ENCODE data around the gene NTN5.
A peak's percentile ranks its signal among the peaks of the same experiment; 100 is the strongest.
"Not testable (repeated sequence)": the region's sequence is repeated elsewhere in the genome, so short reads cannot be mapped to it uniquely, and the experiment has no call there.

The NTN5 gene

DNA sequence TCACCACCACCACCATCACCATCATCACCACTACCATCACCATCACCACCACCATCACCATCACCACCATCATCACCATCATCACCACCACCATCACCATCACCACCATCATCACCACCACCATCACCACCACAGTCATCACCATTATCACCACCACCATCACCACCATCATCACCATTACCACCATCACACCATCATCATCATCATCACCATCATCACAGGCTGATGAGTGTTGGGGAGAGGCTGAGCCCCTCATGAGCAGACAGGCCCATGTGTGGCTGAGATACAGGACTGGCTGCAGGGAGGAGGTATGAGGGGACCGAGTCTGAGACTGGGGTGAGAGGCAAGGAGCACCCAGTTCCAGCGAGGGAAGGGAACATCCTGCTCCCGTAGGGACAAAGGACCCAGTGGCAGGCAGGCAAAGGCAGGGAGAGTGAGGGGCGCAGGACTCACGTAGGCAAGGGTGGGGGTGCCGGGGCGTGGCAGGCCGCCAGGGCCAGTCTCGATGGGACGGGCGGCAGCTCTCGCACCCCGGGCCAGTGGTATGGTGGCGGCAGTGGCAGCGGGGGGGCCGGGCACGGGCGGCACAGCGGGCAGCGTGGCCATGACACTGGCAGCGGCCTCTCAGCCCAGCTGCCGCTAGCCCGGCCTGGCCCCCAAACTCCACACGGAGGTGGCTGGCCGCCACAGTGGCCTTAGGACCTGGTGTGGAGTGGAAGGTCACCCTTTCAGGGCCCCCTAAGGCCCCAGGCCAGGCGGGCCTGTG is 2.7 kb downstream of the NTN5 start:
- DNase-seq (ENCODE audit: low read depth), result no peak

DNA sequence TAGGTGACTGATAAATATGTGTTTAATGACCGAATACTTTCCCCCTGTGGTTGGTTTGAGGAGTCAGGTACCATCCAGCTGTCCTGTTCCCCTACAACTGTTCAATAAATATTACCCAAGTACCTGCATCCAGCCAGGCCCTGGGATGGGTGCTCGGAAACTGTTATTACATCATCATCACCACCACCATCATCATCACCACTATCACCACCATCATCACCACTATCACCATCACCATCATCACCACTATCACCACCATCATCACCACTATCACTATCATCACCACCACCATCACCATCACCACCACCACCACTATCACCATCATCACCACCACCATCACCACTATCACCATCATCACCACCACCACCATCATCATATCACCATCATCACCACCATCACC is 4.1 kb downstream of the NTN5 start:
- DNase-seq (ENCODE audit: low read depth), result no peak

DNA sequence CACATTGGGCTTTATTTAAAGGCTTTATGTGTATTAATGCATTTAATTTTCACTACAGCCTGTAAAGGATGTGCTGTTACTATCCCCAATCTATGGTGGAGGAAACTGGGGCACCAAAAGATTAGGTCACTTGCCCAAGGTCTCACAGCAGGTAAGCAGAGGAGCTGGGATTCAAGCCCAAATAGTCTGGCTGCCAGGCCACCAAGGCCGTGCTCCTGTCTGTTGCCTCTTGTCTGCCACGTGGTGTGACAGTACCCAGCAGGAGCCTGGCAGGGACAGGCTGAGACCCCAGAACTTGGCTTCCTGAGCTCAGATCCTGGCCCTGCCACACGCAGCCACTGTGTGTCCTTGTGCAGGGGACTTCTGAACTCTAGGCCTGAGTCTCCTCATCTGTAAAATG is 4.5 kb downstream of the NTN5 start:
- no peak for DNase-seq (ENCODE audit: low read depth)

DNA sequence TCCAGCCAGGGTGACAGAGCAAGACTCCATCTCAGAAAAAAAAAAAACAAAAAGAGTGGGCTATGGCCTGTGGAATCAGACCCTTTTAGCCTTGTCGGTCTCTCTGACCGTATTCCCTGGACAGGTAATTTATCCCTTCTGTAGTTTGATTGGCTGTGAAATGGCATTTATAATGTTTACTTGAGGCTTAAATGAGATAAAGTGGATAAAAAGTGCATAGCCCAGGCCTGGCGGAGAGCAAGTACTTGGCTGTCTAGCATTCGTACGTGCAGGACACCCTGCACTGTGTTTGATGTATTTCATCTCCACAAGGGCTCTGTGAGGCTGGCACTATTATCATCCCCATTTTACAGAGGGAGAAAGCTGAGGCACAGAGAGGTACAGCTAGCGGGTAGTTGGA is 7.0 kb downstream of the NTN5 start:
- DNase-seq (ENCODE audit: low read depth), result no peak

DNA sequence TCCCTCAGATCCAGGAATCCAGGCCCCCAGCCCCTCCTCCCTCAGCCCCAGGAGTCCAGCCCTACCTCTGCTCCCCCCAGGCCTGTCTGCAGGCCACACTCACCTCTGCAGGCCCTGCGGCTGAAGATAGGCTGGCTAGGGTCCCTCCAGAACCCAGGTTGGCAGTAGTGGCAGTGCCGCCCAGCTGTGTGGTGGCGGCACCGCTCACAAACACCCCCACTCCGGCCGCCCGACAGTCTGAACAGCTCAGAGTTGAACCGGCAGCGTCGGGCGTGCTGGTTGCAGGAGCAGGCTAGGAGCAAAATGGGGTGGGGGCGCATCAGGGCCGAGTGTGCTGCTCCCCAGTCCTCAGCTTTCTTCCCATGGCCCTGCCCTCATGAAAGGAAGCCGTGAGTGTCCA is 8.3 kb downstream of the NTN5 start:
- DNase-seq (ENCODE audit: low read depth), result no peak

DNA sequence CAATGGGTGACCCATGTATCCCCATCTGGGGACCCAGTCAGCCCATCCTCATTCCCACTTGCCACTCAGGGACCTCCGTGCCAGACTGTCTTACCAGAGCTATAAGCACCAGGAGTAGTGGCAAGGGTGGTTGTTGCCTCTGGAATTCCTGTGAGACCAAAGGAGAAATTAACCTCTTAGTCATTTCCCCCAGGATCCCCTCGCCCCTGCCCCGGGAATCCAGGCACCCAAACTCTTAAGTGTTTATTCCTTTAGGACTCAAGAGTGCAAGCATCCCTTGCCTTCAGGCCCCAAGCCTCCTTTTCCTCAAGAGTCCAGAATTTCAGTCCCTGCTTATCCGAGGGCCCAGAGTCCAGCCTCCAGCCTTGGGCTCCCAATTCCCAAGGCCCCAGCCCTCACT is 9.2 kb downstream of the NTN5 start:
- no peak for DNase-seq (ENCODE audit: low read depth)

DNA sequence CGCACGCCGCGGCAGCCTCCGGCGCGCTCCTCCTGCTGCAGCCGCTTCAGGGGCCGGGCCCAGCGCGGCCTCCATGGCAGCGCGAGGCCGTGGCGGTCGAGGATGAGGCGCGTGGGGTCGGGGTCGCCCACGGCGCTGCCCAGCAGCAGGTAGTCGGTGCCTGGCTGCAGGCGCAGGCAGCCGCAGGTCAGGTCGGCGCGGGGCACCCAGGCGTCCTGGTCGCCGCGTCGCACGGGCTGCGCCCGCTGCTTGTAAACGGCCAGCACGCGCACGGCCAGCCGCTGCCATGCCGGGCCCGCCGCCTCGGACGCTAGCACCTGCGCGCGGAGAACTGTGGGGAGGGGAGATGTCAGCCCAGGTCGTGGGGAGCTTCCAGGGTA is 11.1 kb downstream of the NTN5 start:
- DNase-seq (ENCODE audit: low read depth), result no peak

DNA sequence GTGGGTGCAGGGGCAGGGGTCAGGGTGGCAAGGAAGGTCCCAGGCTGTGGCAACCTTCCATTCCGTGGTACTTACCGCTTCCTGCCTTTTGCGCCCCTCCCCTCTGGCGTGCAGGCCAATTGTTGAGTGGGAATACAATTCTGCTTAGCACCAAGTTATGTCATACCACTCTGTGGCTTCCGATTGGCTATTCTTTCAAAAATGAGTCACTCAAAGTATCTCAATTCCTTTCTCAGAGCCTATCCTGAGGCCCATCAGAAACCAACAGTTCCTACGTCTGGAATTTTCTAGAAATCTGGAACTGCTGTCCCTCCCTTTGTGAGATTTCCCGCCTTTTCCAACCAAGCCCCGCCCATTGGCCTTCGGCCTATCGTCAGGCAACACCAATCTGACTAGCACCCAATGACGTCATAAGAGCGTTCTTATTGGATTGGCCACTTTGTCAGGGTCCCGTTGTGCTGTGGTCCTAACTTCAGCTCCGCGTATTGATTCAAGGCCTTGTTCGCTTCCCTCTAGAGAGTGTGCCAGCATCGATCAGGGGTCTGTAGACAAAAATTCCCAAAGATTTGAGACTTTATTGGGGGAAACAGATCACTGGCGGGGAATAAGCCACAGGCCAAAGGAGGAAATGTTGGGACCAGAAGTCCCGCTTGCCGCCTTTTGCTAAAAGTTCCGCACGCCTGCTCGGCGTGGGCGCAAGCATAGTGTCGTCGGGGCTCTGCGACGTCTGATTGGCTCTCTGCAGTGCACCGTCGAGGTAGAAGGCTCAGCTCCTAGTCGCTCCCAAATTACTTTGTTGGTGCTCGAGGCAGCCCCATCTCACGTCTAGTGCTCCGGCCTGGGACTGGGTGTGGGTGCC is 11.7 kb downstream of the NTN5 start:
- DNase-seq (ENCODE audit: low read depth), result peak; percentile 78

DNA sequence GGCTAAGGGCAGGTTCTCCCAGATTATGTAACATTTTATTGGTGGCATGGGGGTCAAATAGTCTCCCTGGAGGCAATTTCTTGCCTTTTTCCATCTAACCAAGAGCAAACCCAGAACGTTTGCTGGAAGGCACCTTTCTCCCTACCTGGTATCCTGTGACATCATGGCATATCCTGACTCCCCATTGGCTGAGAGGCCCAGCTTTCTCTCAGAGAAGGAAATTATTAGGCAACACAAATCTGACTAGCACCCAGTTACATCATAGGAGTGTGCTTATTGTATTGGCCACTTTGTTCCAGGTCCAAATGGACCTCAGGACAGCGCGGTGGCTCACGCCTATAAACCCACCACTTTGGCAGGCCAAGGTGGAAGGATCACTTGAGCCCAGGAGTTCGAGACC is 13.0 kb downstream of the NTN5 start:
- DNase-seq (ENCODE audit: low read depth), result no peak

DNA sequence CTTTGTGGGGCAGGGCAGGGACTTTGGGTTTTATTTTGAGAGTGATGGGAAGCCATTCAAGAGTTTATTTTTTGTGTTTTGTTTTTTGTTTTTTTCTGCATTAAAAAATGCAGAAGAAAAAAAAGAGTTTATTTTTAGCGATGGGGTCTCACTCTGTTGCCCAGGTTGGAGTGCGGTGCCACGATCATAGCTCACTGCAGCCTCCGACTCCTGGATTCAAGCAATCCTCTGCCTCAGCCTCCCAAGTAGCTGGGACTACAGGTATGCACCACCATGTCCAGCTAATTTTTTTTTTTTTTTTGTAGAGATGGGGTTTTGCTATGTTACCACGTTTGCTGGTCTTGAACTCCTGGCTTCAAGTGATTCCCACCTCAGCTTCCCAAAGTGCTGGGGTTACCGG is 14.3 kb downstream of the NTN5 start:
- no peak for DNase-seq (ENCODE audit: low read depth)

DNA sequence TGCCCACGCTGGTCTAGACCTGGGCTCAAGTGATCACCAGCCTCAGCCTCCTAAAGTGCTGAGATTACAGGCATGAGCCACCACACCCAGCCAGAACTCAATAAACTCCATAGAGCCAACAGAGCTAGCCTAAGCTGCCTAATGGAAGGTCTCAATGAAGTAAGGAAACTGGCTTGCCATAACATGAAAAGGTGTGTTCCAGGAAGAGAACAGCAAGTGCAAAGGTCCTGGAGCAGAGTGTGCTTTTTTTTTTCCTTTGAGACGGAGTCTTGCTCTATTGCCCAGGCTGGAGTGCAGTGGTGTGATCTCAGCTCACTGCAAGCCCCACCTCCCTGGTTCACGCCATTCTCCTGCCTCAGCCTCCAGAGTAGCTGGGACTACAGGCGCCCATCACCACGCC is 15.0 kb downstream of the NTN5 start:
- not testable (repeated sequence) for DNase-seq (ENCODE audit: low read depth)

DNA sequence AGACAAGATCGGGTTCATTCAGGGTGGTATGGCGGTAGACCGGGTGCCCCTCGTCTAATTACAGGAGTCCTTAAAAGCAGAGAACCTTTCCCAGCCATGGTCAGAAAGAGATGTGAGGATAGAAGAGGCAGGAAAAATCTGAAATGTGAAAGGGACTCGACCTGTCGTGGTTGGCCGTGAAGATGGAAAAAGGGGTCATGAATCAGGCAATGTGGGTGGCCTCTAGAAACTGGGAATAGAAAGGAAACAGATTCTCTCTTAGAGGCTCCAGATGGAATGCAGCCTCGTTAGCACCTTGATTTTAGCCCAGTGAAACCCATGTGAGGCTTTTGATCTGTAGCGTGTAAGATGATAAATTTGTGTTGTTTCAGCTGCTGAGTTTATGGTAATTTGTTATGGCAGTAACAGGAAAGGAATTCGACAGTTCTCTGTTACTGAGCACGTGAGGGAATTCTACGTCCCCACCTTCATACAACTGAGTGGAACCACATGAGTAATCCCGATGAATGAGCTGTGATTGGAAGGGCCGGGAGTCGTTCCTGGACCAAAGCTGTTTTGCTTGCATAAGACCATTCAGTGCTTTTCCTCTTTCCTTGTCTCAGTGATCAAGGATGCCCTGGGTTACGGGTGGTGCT is 15.9 kb downstream of the NTN5 start:
- DNase-seq (ENCODE audit: low read depth), result no peak

DNA sequence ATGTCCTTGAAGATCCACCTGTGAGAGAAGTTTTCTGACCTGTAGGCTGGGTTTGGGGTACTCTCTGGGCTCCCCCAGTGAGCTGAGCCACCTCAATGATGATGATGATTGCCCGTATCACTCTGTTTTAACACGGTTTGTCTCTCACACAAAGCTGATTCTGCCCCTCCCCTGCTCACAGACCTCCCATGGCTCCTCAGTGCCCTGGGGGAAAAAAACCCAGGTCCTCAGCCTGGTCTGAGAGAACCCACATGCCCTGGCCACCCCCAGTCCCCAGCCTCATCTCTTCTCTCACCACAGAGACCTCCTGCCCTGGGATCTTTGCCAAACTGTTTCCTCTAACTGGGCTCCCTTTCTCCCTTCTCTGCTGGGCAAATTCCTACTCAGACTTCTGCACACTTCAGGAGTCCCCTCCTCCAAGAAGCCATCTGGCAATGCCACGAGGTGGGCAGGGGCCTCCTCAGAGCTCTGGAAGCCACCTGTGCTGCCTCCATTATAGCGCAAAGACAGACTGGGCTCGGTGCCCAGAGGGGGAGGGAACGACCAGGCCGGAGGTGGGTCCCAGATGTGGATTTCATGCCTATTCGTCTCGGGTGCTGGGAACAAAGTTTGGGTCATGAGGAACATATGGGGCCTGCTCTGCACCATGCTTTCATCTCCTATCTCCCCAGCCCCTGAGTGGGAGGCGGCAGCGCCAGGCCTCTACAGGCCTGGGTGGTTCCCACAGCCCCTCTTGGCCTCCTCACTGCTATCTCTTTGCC is 18.3 kb downstream of the NTN5 start:
- no peak for DNase-seq (ENCODE audit: low read depth)

DNA sequence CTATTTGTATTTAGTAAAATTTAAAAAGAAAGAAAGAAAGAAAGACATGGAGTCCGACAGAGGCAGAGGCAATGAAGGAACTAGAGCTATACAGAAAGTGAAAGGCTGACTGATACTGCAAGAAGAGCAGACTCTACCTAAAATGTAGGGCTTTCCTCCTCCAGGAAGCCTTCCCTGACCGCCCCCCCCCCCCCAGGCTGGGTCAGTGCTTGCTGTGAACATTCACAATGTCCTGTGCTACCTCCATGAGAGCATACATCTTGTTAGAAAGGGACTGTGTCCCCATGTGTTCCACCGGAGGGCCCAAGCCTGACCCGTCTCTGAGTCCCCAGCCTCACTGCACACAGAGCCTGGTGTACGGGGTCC is 21.2 kb downstream of the NTN5 start:
- DNase-seq (ENCODE audit: low read depth), result no peak

DNA sequence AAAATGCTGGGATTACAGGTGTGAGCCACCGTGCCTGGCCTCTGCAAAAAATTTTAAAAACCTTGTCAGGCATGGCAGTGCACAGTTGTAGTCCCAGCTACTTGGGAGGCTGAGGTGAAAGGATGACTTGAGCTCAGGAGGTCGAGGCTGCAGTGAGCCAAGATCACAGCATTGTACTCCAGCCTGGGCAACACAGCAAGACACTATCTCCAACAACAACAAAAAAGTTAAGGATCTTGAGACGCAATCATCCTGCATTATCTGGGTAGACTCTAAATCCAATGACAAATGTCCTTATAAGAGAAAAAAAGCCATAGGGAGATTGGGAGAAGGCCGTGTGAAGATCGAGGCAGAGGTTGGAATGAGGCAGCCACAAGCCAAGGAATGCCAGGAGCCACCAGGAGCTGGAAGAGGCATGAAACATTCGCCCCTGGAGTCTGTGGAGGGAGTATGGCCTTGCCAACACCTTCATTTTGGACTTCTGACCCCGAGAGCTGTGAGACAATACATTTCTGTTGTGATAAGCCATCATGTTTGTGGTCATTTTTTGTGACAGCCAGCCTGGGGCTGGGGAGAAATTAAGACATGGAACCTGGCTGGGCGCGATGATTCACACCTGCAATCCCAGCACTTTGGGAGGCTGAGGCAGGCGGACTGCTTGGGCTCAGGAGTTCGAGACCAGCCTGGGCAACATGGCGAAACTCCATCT is 21.7 kb downstream of the NTN5 start:
- no peak for DNase-seq (ENCODE audit: low read depth)

DNA sequence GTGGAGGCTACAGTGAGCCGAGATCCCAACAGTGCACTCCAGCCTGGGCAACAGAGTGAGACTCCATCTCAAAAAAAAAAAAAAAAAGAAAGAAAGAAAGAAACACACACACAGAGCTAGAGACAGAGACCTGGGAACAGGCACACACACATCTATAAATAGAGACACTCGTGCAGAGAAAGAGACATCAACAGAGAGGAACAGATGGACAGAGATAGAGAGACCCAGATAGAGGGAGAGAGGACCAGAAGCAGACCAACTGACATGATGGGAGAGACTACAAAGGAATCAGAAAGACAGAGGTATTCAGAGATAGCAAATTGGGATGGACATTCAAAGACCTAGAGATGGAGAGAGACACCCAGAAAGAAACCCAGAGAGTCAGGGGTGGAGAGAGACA is 24.7 kb downstream of the NTN5 start:
- DNase-seq (ENCODE audit: low read depth), result no peak

DNA sequence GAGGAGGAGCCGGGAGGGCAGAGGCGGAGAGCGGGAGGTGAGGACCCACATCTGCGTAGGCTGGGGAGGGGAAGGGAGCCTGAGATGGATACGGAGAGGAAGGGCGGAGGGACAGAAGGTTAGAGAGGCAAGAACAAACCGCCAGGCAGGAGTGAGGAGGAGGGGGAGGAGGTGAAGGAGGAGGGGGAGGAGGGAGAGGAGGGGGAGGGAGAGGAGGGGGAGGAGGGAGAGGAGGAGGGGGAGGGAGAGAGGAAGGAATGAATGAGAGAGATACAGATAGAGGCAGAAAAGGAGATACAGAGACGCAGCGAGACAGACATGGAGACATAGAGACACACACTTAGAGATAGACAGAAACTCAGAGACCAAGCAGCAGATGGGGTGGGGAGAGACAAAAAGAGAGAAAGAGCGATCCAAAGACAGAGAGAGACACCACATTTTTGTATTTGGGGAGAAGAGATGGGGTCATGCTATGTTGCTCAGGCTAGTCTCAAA is 26.0 kb downstream of the NTN5 start:
- no peak for DNase-seq (ENCODE audit: low read depth)

DNA sequence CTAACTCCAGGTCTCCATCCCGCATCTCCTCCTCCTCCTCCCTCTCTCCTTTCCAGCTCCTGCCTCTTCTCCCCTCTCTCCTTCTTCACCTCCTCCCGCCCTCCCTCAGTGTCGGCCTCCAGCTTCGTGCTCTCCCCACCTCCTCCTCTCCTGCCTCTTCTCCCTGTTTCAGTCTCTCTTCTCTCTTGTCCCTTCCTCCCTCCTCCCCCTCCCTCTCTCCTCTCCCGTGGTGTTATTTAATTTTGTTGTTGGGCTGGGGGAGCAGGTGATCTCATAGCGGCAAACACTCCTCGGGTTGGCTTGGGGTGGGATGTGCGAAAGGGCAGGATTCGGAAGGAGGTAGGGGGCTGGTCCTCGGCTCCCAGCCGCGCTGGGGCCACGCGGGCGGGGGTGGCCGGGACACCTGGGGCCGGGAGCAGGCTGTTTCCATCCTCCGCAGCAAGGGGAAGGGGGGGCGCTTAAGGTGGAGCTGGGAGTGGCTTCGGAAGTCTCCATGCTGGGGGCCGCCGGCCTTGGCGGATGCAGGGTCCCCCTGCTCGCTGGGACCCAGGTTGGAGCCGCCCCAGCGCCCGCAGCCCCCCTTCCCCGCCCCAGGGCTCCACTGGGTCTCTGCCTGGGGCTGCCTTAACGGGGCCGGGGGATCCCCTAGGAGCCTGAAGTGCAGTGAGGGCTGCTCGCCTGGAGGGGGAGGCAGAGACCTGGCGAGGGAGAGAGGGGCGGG is 26.7 kb downstream of the NTN5 start, which contains the start of gene CA11:
Gene CA11 (minus strand): TSS at position 187 of the 721 bp plus-strand sequence. CDS start 555 bp downstream, outside the sequence.
- DNase-seq (ENCODE audit: low read depth), result peak; percentile 87

DNA sequence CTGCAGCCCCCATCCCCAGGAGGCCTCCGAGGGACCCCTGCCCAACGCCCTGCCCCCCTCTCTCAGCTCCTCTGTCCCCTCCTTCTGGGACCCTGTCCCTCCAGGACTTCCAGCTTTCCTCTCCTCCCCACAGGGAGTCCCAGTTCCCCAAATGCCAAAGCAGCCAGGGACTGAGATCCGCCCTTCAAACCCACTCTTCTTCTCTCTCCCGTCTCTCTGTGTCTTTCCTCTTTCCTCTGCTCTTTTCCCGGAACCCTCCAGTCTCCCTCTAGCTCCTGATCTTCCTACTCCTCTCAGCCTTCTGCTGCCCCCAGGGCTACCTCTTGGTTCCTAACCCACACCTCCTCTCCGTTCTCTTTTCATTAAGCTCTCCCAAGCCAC is 27.2 kb downstream of the NTN5 start:
- no peak for DNase-seq (ENCODE audit: low read depth)

DNA sequence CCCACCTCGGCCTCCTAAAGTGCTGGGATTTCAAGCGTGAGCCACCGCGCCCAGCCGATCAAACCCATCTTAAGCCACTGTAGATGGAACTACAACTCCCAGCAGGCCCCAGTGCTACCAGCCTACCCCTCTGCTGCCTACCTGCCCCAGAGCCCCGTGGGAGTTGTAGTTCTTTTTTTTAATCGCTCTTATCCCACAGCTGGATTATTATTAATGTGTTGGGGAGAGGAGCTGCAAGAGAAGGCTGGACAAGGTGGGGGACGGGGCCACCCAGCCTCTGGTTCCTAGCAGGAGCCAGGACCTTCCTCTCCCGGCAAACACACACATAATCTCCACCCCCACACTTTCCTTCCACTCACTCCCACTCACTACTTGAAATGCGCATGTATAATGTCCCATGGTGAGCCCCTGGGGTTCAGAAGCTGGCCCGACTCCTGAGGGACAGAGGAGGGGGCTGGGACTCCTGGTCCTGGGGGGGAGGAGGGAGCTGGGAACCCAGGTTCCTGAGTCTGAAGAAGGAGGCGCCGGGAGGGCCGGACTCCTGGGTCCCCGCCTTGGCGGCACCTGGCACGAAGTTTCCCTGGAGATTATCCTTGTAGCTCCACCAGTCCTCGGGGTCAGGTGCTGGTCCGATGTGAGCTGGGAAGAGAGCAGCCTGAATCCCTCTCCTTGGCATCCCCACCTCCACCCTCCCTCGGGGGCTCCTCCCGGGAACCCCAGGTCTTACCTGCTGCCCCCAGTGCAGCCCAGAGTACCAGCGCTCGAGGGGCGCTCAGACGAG is 27.8 kb downstream of the NTN5 start:
- DNase-seq (ENCODE audit: low read depth), result peak; percentile 66
